ENCODE measurements around the gene STRN4.

Gene STRN4

GRCh38 chr19:46721269-46722003, 24.8 kb downstream of the STRN4 start:
- TF ChIP-seq SUZ12 (IDR thresholded peaks at IDR 0.05) (no peak), ELF4 (IDR thresholded peaks at IDR 0.05) (no peak), ZNF384 (IDR thresholded peaks at IDR 0.05) (no peak), FOXK2 (IDR thresholded peaks at IDR 0.05) (no peak), BHLHE40 (IDR thresholded peaks at IDR 0.05; ENCODE audit: borderline replicate concordance) (no peak), SP1 (IDR thresholded peaks at IDR 0.05) (no peak), FOXA1 (IDR thresholded peaks at IDR 0.05) (no peak), HDGF (IDR thresholded peaks at IDR 0.05; ENCODE audit: borderline replicate concordance) (no peak), ARNT (IDR thresholded peaks at IDR 0.05) (no peak), PKNOX1 (IDR thresholded peaks at IDR 0.05) (no peak), LEF1 (IDR thresholded peaks at IDR 0.05; ENCODE audit: borderline replicate concordance) (no peak), L3MBTL2 (conservative IDR thresholded peaks at IDR 0.05) (no peak), FOXM1 (IDR thresholded peaks at IDR 0.05; ENCODE audit: borderline replicate concordance) (no peak), CTBP1 (IDR thresholded peaks at IDR 0.05; ENCODE audit: borderline replicate concordance) (no peak), TARDBP (IDR thresholded peaks at IDR 0.05) (no peak), NFRKB (IDR thresholded peaks at IDR 0.05) (no peak)
- no peak for DNase-seq (ENCODE audit: extremely low spot score)
- ChIA-PET POLR2A (no interaction called here), CTCF (no interaction called here)

- DNase-seq (ENCODE audit: extremely low spot score), result no peak
- POLR2A ChIA-PET, result no interaction called here
- TF ChIP-seq FOXA1 (IDR thresholded peaks at IDR 0.05), result no peak
- no peak for TF ChIP-seq BHLHE40 (IDR thresholded peaks at IDR 0.05; ENCODE audit: borderline replicate concordance)
- TF ChIP-seq TARDBP (IDR thresholded peaks at IDR 0.05), result no peak
- CTCF ChIA-PET, result interaction anchor here (1.4 kb wide), 1 partner anchor 9 kb away, joined by 5 read pairs; no protein-coding TSS in a partner anchor
Measured at GRCh38 chr19:46720503-46721239, 25.6 kb downstream of the STRN4 start.

- ChIA-PET POLR2A (interaction anchor here (0.9 kb wide), 1 partner anchor 328 kb away, joined by 3 read pairs; no protein-coding TSS in a partner anchor), CTCF (interaction anchor here (1.4 kb wide), 1 partner anchor 10 kb away, joined by 5 read pairs; no protein-coding TSS in a partner anchor)
Measured at GRCh38 chr19:46719629-46720502, 26.4 kb downstream of the STRN4 start.

GRCh38 chr19:46718934-46719622, 27.2 kb downstream of the STRN4 start:
- TF ChIP-seq L3MBTL2 (conservative IDR thresholded peaks at IDR 0.05), result no peak
- no peak for TF ChIP-seq ARNT (IDR thresholded peaks at IDR 0.05)
- TF ChIP-seq PKNOX1 (IDR thresholded peaks at IDR 0.05), result no peak
- TF ChIP-seq FOXA1 (IDR thresholded peaks at IDR 0.05), result no peak
- TF ChIP-seq FOXM1 (IDR thresholded peaks at IDR 0.05; ENCODE audit: borderline replicate concordance), result no peak
- no peak for TF ChIP-seq SUZ12 (IDR thresholded peaks at IDR 0.05)
- TF ChIP-seq NFRKB (IDR thresholded peaks at IDR 0.05), result no peak
- no peak for TF ChIP-seq SP1 (IDR thresholded peaks at IDR 0.05)
- no peak for TF ChIP-seq CTBP1 (IDR thresholded peaks at IDR 0.05; ENCODE audit: borderline replicate concordance)
- TF ChIP-seq FOXK2 (IDR thresholded peaks at IDR 0.05), result no peak
- TF ChIP-seq ZNF384 (IDR thresholded peaks at IDR 0.05), result no peak
- no peak for TF ChIP-seq BHLHE40 (IDR thresholded peaks at IDR 0.05; ENCODE audit: borderline replicate concordance)
- TF ChIP-seq LEF1 (IDR thresholded peaks at IDR 0.05; ENCODE audit: borderline replicate concordance), result no peak
- TF ChIP-seq ELF4 (IDR thresholded peaks at IDR 0.05), result no peak
- no peak for TF ChIP-seq HDGF (IDR thresholded peaks at IDR 0.05; ENCODE audit: borderline replicate concordance)
- no peak for DNase-seq (ENCODE audit: extremely low spot score)
- ChIA-PET POLR2A (interaction anchor here (0.9 kb wide), 1 partner anchor 329 kb away, joined by 3 read pairs; no protein-coding TSS in a partner anchor), CTCF (interaction anchor here (1.4 kb wide), 1 partner anchor 10 kb away, joined by 5 read pairs; no protein-coding TSS in a partner anchor)

More at GRCh38 chr19:46719629-46720502, 26.4 kb downstream of the STRN4 start:
- TF ChIP-seq ELF4 (IDR thresholded peaks at IDR 0.05), result no peak
- no peak for TF ChIP-seq ZNF384 (IDR thresholded peaks at IDR 0.05)
- TF ChIP-seq NFRKB (IDR thresholded peaks at IDR 0.05), result no peak
- TF ChIP-seq LEF1 (IDR thresholded peaks at IDR 0.05; ENCODE audit: borderline replicate concordance), result no peak
- TF ChIP-seq CTBP1 (IDR thresholded peaks at IDR 0.05; ENCODE audit: borderline replicate concordance), result no peak
- TF ChIP-seq BHLHE40 (IDR thresholded peaks at IDR 0.05; ENCODE audit: borderline replicate concordance), result no peak
- no peak for TF ChIP-seq L3MBTL2 (conservative IDR thresholded peaks at IDR 0.05)
- TF ChIP-seq PKNOX1 (IDR thresholded peaks at IDR 0.05), result no peak
- no peak for TF ChIP-seq SP1 (IDR thresholded peaks at IDR 0.05)
- TF ChIP-seq FOXA1 (IDR thresholded peaks at IDR 0.05), result no peak
- no peak for TF ChIP-seq HDGF (IDR thresholded peaks at IDR 0.05; ENCODE audit: borderline replicate concordance)
- no peak for TF ChIP-seq FOXK2 (IDR thresholded peaks at IDR 0.05)
- TF ChIP-seq TARDBP (IDR thresholded peaks at IDR 0.05), result no peak
- TF ChIP-seq FOXM1 (IDR thresholded peaks at IDR 0.05; ENCODE audit: borderline replicate concordance), result no peak
- no peak for TF ChIP-seq ARNT (IDR thresholded peaks at IDR 0.05)
- TF ChIP-seq SUZ12 (IDR thresholded peaks at IDR 0.05), result no peak
- no peak for DNase-seq (ENCODE audit: extremely low spot score)
